ENCODE data around the gene DLGAP1. TPM values are rescaled to one million over a fixed set of nuclear protein-coding genes. Genes with fewer than 3 reads are reported as not detected.

The DLGAP1 gene
- total RNA-seq, 4 donors from 2014 or later = 0.22 to 1.5 (median 0.56) TPM

- no peak for TF ChIP-seq POLR2A (IDR thresholded peaks at IDR 0.05)
- TF ChIP-seq POLR2AphosphoS5 (IDR thresholded peaks at IDR 0.05) = no peak
- TF ChIP-seq, protein P1, sequence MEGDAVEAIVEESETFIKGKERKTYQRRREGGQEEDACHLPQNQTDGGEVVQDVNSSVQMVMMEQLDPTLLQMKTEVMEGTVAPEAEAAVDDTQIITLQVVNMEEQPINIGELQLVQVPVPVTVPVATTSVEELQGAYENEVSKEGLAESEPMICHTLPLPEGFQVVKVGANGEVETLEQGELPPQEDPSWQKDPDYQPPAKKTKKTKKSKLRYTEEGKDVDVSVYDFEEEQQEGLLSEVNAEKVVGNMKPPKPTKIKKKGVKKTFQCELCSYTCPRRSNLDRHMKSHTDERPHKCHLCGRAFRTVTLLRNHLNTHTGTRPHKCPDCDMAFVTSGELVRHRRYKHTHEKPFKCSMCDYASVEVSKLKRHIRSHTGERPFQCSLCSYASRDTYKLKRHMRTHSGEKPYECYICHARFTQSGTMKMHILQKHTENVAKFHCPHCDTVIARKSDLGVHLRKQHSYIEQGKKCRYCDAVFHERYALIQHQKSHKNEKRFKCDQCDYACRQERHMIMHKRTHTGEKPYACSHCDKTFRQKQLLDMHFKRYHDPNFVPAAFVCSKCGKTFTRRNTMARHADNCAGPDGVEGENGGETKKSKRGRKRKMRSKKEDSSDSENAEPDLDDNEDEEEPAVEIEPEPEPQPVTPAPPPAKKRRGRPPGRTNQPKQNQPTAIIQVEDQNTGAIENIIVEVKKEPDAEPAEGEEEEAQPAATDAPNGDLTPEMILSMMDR (IDR thresholded peaks at IDR 0.05) = no peak
- TF ChIP-seq EP300 (IDR thresholded peaks at IDR 0.05) = no peak
- no peaks in the 10 kb centered on the region for H3K4me1 ChIP-seq
- no peak overlapping the region for H3K27ac ChIP-seq
- no peaks in the 10 kb centered on the region for H3K36me3 ChIP-seq
- H3K9me3 ChIP-seq = no peaks in the 10 kb centered on the region
- no peak for ATAC-seq
- 27 to 52% methylated on average over 2 to 5 of the region's 5 CpGs for WGBS, 2 donors (ENCODE audit: low coverage in 1 of 2)
- H3K27me3 ChIP-seq = no peaks in the 10 kb centered on the region
- H3K4me3 ChIP-seq = no peak overlapping the region
Observed at GRCh38 chr18:4286256-4286655, 168.9 kb downstream of the DLGAP1 start.

DNA sequence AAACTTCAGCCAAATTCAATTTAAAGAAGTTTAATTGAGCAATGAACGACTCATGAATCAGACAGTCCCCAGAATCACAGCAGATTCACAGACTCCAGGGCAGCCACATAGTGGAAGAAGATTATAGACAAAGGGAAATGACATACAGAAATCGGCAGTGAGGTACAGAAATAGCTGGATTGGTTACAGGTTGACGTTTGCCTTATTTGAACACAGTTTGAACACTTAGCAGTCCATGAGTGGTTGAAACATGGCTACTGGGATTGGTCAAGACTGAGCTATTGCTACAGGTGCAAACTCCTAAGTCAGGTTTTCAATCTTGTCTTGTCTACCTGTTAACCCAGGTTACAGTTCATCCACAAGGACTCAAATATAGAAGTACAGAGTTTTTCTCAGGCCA lies 169.6 kb downstream of the DLGAP1 start:
- 53 to 58% methylated on average over 3 of the region's 3 CpGs for WGBS, 2 donors (ENCODE audit: low coverage in 1 of 2)
- TF ChIP-seq POLR2A (IDR thresholded peaks at IDR 0.05) = no peak
- TF ChIP-seq, protein P1 (IDR thresholded peaks at IDR 0.05) = no peak
- no peak for TF ChIP-seq EP300 (IDR thresholded peaks at IDR 0.05)
- TF ChIP-seq POLR2AphosphoS5 (IDR thresholded peaks at IDR 0.05) = no peak
- Histone ChIP-seq H3K4me1 (no peaks in the 10 kb centered on the region), H3K36me3 (no peaks in the 10 kb centered on the region), H3K9me3 (no peaks in the 10 kb centered on the region), H3K27ac (no peak overlapping the region), H3K27me3 (no peaks in the 10 kb centered on the region), H3K4me3 (no peak overlapping the region)
- ATAC-seq = no peak

- no peaks in the 10 kb centered on the region for H3K9me3 ChIP-seq
- no peak overlapping the region for H3K4me3 ChIP-seq
- H3K4me1 ChIP-seq = no peaks in the 10 kb centered on the region
- no peaks in the 10 kb centered on the region for H3K36me3 ChIP-seq
- TF ChIP-seq POLR2AphosphoS5 (IDR thresholded peaks at IDR 0.05) = no peak
- TF ChIP-seq, protein P1 (IDR thresholded peaks at IDR 0.05) = no peak
- TF ChIP-seq EP300 (IDR thresholded peaks at IDR 0.05) = no peak
- no peak for TF ChIP-seq POLR2A (IDR thresholded peaks at IDR 0.05)
- H3K27ac ChIP-seq = no peak overlapping the region
- 71 to 90% methylated on average over 2 of the region's 2 CpGs for WGBS, 2 donors (ENCODE audit: low coverage in 1 of 2)
- ATAC-seq = no peak
- no peaks in the 10 kb centered on the region for H3K27me3 ChIP-seq
Observed at GRCh38 chr18:4284528-4284927, 170.6 kb downstream of the DLGAP1 start.

- ATAC-seq = no peak
- Histone ChIP-seq H3K27me3 (no peaks in the 10 kb centered on the region), H3K4me3 (no peak overlapping the region), H3K36me3 (no peaks in the 10 kb centered on the region), H3K27ac (no peak overlapping the region), H3K9me3 (no peaks in the 10 kb centered on the region), H3K4me1 (no peaks in the 10 kb centered on the region)
- no peak for TF ChIP-seq EP300 (IDR thresholded peaks at IDR 0.05)
- TF ChIP-seq, protein P1 (IDR thresholded peaks at IDR 0.05) = no peak
- TF ChIP-seq POLR2A (IDR thresholded peaks at IDR 0.05) = no peak
- TF ChIP-seq POLR2AphosphoS5 (IDR thresholded peaks at IDR 0.05) = no peak
- 57 to 72% methylated on average over 4 of the region's 4 CpGs for WGBS, 2 donors (ENCODE audit: low coverage in 1 of 2)
Observed at GRCh38 chr18:4283746-4284291, 171.3 kb downstream of the DLGAP1 start.

DNA sequence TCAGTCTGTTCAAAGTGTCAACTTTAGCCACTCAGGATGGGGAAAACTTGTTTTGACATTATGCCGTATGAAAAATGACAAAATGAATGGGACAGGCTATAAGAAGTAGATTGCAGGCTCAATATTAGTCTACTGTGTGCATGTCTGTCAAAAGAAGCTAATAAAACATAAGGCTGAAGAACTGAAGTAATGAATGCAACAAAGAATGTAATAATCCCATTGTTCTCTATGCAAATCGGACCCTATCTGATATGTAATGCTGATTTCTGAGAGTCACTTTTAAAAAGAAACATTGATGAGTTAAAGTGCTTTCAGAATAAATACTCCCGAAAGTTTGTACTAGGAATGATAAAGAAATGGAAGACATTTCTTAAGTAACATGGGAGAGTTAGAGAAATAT lies 172.2 kb downstream of the DLGAP1 start:
- H3K4me1 ChIP-seq = no peaks in the 10 kb centered on the region
- no peaks in the 10 kb centered on the region for H3K9me3 ChIP-seq
- WGBS, 2 donors (ENCODE audit: low coverage in 1 of 2) = 40 to 68% methylated on average over 3 of the region's 3 CpGs
- no peak for ATAC-seq
- TF ChIP-seq POLR2AphosphoS5 (IDR thresholded peaks at IDR 0.05) = no peak
- no peak for TF ChIP-seq POLR2A (IDR thresholded peaks at IDR 0.05)
- no peaks in the 10 kb centered on the region for H3K27me3 ChIP-seq
- H3K27ac ChIP-seq = no peak overlapping the region
- H3K4me3 ChIP-seq = no peak overlapping the region
- H3K36me3 ChIP-seq = no peaks in the 10 kb centered on the region

Measured in gastroesophageal sphincter (tissue), 4 donors.